ENCODE measurements around the gene LYVE1. TPM values are rescaled to one million over a fixed set of nuclear protein-coding genes. Genes with fewer than 3 reads are reported as not detected.

LYVE1 gene, protein sequence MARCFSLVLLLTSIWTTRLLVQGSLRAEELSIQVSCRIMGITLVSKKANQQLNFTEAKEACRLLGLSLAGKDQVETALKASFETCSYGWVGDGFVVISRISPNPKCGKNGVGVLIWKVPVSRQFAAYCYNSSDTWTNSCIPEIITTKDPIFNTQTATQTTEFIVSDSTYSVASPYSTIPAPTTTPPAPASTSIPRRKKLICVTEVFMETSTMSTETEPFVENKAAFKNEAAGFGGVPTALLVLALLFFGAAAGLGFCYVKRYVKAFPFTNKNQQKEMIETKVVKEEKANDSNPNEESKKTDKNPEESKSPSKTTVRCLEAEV
- not detected in 2 replicates for total RNA-seq

DNA sequence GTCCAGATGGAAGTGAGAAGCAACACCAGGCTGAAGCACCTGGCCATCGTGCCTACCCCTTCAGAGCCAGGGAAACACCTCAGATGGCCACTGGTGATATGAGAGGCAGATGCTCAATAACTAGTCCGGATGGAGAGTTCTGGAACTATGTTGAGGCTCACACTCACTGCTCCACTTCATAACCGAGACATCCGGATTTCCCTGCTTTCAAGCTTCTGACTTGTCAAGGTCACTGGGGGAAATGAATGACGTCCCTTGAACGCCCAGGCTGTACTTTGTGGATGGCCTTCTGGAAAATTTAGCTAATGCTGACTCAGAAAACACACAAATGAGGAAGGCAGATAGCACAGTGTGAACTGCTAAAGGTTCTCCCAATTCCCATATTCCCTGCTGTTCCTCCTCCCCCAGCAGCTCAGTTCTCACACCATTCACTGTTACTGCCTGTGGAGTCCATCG is at the start of gene LYVE1:
LYVE1 (minus strand) TSS at position 180 of the 456 bp plus-strand sequence; CDS start at position 47, 133 bp downstream.
- Mint-ChIP-seq H3K9me3 (no peaks in the 10 kb centered on the region), H3K4me1 (ENCODE audit: low read depth) (no peaks in the 10 kb centered on the region), H3K27me3 (ENCODE audit: low read depth) (peaks cover 20% of the 10 kb centered on the region), H3K4me3 (ENCODE audit: low read depth) (no peak within 1 kb of the TSS), H3K36me3 (ENCODE audit: low read depth) (no peaks in the 10 kb centered on the region), H3K27ac (no peak within 1 kb of the TSS)
- intact Hi-C loops (cut with micrococcal nuclease), result no loop called here
- no peak for DNase-seq (ENCODE audit: low spot score)

DNA sequence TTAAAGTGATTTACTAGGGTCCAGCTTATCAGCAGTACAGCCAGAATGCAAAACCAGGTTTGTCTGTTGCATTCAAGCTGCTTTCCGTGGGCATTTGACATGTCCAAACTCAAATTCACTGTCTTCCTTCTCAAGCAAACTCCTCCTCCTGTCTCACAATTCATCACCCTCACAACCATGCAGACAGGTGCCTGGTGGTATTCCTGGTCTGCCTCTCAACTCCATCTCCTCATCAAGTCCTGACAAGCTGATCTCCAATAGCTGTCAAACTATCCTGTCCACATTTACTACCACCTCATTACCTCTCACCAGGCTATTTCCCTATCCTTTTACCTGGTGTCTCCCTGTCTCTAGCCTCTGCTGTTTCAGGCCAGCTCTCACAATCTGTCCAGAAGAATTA is 49.1 kb upstream of the LYVE1 start:
- no peaks in the 10 kb centered on the region for H3K36me3 Mint-ChIP-seq (ENCODE audit: low read depth)
- intact Hi-C loops (cut with micrococcal nuclease), result no loop called here
- no peak overlapping the region for H3K4me3 Mint-ChIP-seq (ENCODE audit: low read depth)
- H3K27ac Mint-ChIP-seq, result no peak overlapping the region
- H3K27me3 Mint-ChIP-seq (ENCODE audit: low read depth), result peaks cover 22% of the 10 kb centered on the region
- no peaks in the 10 kb centered on the region for H3K4me1 Mint-ChIP-seq (ENCODE audit: low read depth)
- peaks cover 4% of the 10 kb centered on the region for H3K9me3 Mint-ChIP-seq
- no peak for DNase-seq (ENCODE audit: low spot score)

DNA sequence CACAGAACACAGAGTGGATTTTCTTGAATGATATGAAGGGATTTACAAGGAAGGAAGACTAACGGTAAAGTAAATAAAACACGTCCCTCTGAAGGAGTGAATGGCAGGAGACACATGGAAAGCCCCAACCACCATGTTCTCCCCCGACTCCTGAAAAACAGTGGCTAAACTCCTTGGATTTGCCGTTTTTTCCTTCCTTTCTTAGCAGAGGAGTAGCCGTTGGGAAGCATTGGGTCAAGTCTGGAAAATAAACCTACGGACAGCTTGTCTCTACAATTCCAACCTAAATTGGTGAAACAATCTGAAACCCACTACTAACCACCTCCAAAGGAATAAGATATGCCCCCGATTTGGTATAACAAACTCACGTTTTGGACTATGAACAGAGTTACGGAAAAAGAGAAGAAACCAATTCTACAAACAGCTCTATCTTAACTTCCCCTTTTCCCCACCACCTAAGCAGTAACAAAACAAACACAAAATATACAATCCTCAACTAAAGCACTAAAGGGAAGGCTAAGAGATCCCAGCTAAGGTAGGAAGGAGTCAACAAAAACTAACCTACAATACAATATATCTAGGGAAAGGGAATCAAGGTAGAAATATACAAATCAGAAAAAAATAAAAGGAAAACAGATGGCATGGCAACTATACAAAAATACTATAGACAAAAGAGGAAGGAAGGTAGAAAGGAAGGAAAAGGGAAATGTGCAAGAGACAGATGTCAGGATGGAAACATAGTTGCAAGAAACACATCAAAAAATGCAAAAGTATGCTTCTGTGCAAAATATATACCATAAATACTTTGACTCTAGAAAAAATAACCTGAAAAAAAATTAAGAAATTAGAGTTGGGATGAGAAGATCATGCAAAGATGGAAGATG is 43.8 kb upstream of the LYVE1 start:
- no peak overlapping the region for H3K27ac Mint-ChIP-seq
- peaks cover 5% of the 10 kb centered on the region for H3K9me3 Mint-ChIP-seq
- intact Hi-C loops (cut with micrococcal nuclease), result no loop called here
- peaks cover 35% of the 10 kb centered on the region for H3K27me3 Mint-ChIP-seq (ENCODE audit: low read depth)
- H3K4me1 Mint-ChIP-seq (ENCODE audit: low read depth), result no peaks in the 10 kb centered on the region
- DNase-seq (ENCODE audit: low spot score), result no peak
- H3K4me3 Mint-ChIP-seq (ENCODE audit: low read depth), result no peak overlapping the region
- no peaks in the 10 kb centered on the region for H3K36me3 Mint-ChIP-seq (ENCODE audit: low read depth)

DNA sequence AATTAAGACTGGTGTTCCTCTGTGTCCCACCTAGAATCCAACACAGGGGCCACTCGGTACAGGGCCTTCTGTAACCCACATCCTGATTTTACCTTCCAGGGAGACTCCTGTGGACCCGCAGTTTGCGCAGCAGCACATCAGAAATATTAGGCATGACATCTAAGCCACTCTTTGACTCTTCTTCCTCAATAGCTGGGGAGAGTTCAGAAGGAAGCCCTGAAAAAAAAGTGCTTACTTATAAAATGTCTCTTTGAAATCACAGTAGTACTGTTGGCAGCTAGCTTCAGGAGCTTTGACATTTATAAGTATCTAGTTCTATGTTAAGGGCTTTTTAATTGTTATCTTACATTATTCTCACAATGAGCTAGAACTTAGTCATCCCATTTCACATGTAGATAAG is 41.2 kb upstream of the LYVE1 start:
- Mint-ChIP-seq H3K4me1 (ENCODE audit: low read depth) (peaks cover 9% of the 10 kb centered on the region), H3K4me3 (ENCODE audit: low read depth) (no peak overlapping the region), H3K27ac (no peak overlapping the region), H3K27me3 (ENCODE audit: low read depth) (peaks cover 34% of the 10 kb centered on the region), H3K36me3 (ENCODE audit: low read depth) (no peaks in the 10 kb centered on the region), H3K9me3 (peaks cover 5% of the 10 kb centered on the region)
- intact Hi-C loops (cut with micrococcal nuclease), result no loop called here
- DNase-seq (ENCODE audit: low spot score), result no peak

DNA sequence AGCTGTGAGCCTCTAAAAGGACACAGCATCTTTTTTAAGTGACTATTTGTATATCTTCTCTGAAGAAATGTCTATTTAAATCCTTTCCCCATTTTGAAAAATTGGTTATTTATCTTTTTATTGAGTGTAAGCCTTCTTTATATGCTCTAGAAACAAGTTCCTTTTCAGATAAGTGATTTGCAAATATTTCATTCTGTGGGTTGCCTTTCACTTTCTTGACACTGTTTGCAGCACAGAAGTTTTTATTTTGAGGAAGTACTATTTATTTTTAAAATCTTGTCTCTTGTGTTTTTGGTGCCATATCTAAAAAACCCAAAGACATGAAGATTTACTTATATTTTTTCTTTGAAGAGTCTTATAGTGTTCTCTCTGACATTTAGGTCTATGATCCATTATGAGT is 40.1 kb upstream of the LYVE1 start:
- H3K4me3 Mint-ChIP-seq (ENCODE audit: low read depth), result no peak overlapping the region
- peaks cover 5% of the 10 kb centered on the region for H3K9me3 Mint-ChIP-seq
- no peak for DNase-seq (ENCODE audit: low spot score)
- peaks cover 12% of the 10 kb centered on the region for H3K4me1 Mint-ChIP-seq (ENCODE audit: low read depth)
- intact Hi-C loops (cut with micrococcal nuclease), result no loop called here
- H3K36me3 Mint-ChIP-seq (ENCODE audit: low read depth), result no peaks in the 10 kb centered on the region
- peaks cover 29% of the 10 kb centered on the region for H3K27me3 Mint-ChIP-seq (ENCODE audit: low read depth)
- H3K27ac Mint-ChIP-seq, result no peak overlapping the region

DNA sequence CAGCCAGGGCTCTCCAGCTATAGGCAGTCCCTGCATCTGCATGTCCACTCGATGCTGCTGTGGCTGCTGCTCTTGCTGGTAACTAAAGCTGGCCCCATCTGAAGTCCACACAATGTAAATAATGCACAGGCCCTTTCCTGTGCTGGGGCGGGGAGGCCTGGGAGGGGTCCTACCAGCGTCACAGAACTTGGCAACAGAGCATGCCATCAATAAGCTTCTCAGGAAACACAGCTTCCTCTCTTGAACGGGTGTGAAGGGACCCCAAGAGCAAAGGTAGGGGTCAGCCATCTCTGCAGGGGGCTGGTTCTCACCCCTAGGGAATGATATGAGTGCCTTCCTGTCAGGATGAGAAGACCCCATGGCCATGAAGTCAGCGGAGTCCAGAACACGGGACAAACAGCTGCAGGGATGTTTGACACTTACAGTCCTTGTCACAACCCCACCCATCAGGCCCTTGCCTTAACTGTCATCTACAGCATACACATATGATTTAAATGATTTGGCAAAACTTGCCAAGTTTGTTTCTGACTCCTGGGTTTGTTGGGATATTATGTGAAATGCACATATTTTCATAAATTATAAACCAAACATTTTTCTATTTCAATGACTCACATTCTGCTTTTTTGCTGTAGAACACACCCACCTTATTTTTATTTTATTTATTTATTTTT is 39.1 kb upstream of the LYVE1 start:
- H3K27me3 Mint-ChIP-seq (ENCODE audit: low read depth), result peaks cover 20% of the 10 kb centered on the region
- peaks cover 12% of the 10 kb centered on the region for H3K4me1 Mint-ChIP-seq (ENCODE audit: low read depth)
- no peak overlapping the region for H3K27ac Mint-ChIP-seq
- H3K4me3 Mint-ChIP-seq (ENCODE audit: low read depth), result no peak overlapping the region
- H3K36me3 Mint-ChIP-seq (ENCODE audit: low read depth), result no peaks in the 10 kb centered on the region
- intact Hi-C loops (cut with micrococcal nuclease), result no loop called here
- no peak for DNase-seq (ENCODE audit: low spot score)
- peaks cover 1% of the 10 kb centered on the region for H3K9me3 Mint-ChIP-seq

DNA sequence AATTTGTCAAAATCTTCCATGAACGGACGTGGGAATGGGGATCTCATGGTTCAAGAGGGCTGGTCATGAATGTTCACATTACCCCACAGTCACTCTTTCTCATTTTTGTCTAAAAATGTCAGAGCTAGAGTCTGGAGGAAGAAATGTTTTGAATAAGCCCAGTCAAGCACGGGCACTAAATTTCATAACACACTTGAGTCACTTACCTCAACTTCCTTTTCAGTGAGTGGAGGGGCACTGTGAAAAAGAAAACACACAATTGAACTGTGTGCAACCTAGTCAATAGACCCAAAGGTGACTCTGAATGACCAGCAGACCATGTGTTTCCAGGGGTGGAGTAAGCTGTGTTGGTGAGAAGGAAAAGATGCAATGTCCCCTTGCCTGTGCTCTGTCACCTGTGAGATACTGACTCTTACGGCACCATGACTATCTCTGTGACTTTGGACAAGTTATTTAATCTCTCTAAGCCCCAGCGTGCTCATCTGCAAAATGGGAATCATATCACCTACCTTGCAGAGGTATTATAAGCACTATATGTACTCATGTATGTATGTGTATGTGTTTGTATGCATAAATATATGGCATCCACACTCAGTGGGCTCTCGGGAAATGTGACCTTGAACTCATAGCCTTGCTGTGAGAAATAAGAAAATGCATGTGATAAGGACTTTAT is 38.2 kb upstream of the LYVE1 start:
- DNase-seq (ENCODE audit: low spot score), result no peak
- Mint-ChIP-seq H3K9me3 (no peaks in the 10 kb centered on the region), H3K4me1 (ENCODE audit: low read depth) (peaks cover 12% of the 10 kb centered on the region), H3K36me3 (ENCODE audit: low read depth) (no peaks in the 10 kb centered on the region), H3K4me3 (ENCODE audit: low read depth) (no peak overlapping the region), H3K27me3 (ENCODE audit: low read depth) (peaks cover 12% of the 10 kb centered on the region), H3K27ac (no peak overlapping the region)
- intact Hi-C loops (cut with micrococcal nuclease), result no loop called here

DNA sequence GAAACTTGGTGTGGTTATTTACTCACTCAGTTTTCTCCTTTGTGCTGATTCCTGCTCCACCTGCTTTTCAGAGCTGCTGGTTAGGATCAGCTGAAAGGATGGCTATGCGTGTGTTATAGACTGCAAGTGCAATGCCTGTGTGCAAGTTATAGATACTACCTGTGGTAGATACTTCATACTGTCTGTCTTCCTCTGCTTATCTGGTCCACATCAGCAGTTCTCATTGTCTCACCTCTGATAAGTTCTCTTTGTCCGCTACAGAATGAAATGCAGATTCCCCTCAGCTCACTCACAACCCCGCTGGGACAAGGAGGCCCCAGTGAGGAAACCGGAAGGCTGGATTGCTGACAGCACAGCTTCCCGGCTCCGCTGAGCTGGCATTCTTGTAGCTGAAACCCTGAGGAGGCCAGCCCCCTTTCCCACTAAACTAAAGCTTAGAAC is 37.5 kb upstream of the LYVE1 start:
- no peaks in the 10 kb centered on the region for H3K36me3 Mint-ChIP-seq (ENCODE audit: low read depth)
- H3K9me3 Mint-ChIP-seq, result no peaks in the 10 kb centered on the region
- intact Hi-C loops (cut with micrococcal nuclease), result no loop called here
- no peak for DNase-seq (ENCODE audit: low spot score)
- H3K4me3 Mint-ChIP-seq (ENCODE audit: low read depth), result no peak overlapping the region
- peaks cover 12% of the 10 kb centered on the region for H3K4me1 Mint-ChIP-seq (ENCODE audit: low read depth)
- H3K27me3 Mint-ChIP-seq (ENCODE audit: low read depth), result peaks cover 6% of the 10 kb centered on the region
- no peak overlapping the region for H3K27ac Mint-ChIP-seq

DNA sequence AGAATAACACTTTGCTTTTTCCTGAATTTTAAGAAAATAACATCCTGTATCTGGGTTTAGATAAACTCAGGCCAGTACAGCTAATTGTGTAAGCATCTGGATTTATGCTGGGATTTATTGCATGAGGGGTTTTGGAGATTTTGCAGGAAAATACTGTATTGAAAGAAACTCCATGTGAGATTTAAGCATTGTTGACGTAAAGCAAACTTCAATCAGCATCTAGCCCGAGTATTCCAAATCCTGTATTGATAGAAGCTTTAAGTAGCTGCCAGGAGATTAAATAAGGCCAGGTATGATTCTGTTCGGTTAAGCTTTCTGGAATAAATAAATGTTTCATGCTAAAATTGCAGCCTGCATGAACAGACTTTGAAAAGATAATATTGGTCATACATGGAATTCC is 36.3 kb upstream of the LYVE1 start:
- intact Hi-C loops (cut with micrococcal nuclease), result no loop called here
- H3K4me1 Mint-ChIP-seq (ENCODE audit: low read depth), result peaks cover 12% of the 10 kb centered on the region
- H3K27ac Mint-ChIP-seq, result no peak overlapping the region
- no peak for DNase-seq (ENCODE audit: low spot score)
- H3K27me3 Mint-ChIP-seq (ENCODE audit: low read depth), result no peaks in the 10 kb centered on the region
- no peak overlapping the region for H3K4me3 Mint-ChIP-seq (ENCODE audit: low read depth)
- no peaks in the 10 kb centered on the region for H3K36me3 Mint-ChIP-seq (ENCODE audit: low read depth)
- H3K9me3 Mint-ChIP-seq, result no peaks in the 10 kb centered on the region

DNA sequence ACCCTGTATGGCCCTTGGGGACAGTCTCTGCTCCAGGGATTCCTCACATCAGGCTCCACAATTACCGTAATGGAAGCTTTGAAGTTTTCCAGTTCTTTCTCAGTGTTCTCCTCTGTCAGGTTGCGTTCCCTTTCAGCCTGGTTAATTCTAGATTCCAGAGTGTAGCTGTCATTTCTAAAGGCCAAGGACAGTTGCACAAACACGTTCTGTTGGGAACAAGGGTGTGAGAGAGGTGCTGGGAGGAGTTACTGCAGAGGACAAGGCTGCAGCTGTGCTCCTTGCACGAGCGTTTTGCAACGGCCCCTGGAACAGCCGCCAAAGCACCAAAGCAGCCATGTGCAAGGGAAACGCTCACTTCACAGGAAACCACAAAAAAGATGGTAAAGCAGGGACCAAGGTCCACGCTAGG is 35.9 kb upstream of the LYVE1 start:
- Mint-ChIP-seq H3K4me3 (ENCODE audit: low read depth) (no peak overlapping the region), H3K4me1 (ENCODE audit: low read depth) (peaks cover 12% of the 10 kb centered on the region), H3K36me3 (ENCODE audit: low read depth) (no peaks in the 10 kb centered on the region), H3K9me3 (no peaks in the 10 kb centered on the region), H3K27ac (no peak overlapping the region), H3K27me3 (ENCODE audit: low read depth) (no peaks in the 10 kb centered on the region)
- DNase-seq (ENCODE audit: low spot score), result no peak
- intact Hi-C loops (cut with micrococcal nuclease), result no loop called here

DNA sequence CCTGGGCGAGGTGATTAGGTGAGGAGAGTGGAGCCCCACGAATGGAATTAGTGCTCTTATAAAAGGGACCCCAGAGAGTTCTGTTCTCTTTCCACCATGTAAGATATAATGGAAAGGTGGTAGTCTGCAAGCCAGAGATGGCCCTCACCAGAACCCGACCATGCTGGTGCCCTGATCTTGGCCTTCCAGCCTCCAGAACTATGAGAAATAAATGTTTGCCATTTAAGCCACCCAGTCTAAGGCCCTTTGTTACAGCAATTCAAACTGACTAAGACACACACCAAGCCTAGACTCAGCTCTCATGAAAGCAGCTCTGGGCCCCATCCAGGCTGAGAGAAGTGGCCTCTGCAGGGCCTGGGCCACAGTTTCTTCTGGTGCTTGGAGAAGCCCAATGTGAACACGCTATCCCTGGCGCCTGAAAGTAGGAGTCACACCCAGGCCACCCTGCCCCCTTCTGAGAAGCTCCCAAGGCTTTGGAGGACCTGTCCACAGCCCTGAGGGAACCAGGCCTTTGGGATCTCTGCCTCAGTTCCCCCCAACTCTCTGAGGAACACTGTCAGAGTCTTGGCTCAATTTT is 35.3 kb upstream of the LYVE1 start:
- H3K4me1 Mint-ChIP-seq (ENCODE audit: low read depth), result peaks cover 12% of the 10 kb centered on the region
- no peaks in the 10 kb centered on the region for H3K36me3 Mint-ChIP-seq (ENCODE audit: low read depth)
- H3K9me3 Mint-ChIP-seq, result no peaks in the 10 kb centered on the region
- H3K27me3 Mint-ChIP-seq (ENCODE audit: low read depth), result no peaks in the 10 kb centered on the region
- no peak overlapping the region for H3K4me3 Mint-ChIP-seq (ENCODE audit: low read depth)
- intact Hi-C loops (cut with micrococcal nuclease), result no loop called here
- no peak overlapping the region for H3K27ac Mint-ChIP-seq
- no peak for DNase-seq (ENCODE audit: low spot score)

DNA sequence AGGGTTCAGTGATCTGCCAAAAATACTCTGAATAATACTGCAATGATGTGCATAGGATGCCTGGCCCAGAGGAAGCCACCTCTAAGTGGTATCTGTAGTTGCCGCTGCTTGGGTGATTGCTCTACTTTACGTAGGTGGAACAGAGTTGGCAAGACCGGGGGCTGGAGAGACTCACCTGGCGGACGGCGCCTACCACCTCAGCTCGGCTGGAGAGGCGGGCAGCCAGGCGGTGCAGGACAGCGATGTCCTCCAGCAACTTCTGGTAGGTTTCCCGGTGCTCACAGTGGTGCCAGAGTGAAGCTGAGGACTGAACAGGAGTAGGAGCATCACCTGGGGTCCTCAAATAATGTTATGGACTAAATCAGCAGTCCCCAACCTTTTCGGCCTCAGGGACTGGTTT is 34.5 kb upstream of the LYVE1 start:
- H3K4me3 Mint-ChIP-seq (ENCODE audit: low read depth), result no peak overlapping the region
- peaks cover 12% of the 10 kb centered on the region for H3K4me1 Mint-ChIP-seq (ENCODE audit: low read depth)
- H3K27me3 Mint-ChIP-seq (ENCODE audit: low read depth), result no peaks in the 10 kb centered on the region
- no peak overlapping the region for H3K27ac Mint-ChIP-seq
- DNase-seq (ENCODE audit: low spot score), result no peak
- no peaks in the 10 kb centered on the region for H3K36me3 Mint-ChIP-seq (ENCODE audit: low read depth)
- no peaks in the 10 kb centered on the region for H3K9me3 Mint-ChIP-seq
- intact Hi-C loops (cut with micrococcal nuclease), result no loop called here
